ENCODE data around the gene ZNF436. TPM values are rescaled to one million over a fixed set of nuclear protein-coding genes. Genes with fewer than 3 reads are reported as not detected.
A peak's percentile ranks its signal among the peaks of the same experiment; 100 is the strongest.

The ZNF436 gene
- total and polyA plus RNA-seq, 2 of the 8 experiments (the other 6 are each of a cell fraction or from before 2014, with no cell fraction given), result 0.65 to 1.8 TPM

GRCh38 chr1:23367791-23368561 is 1.7 kb downstream of the ZNF436 start (continued):
- TF ChIP-seq SIX5 (IDR thresholded peaks at IDR 0.05; ENCODE audit: low read depth, low read length) (peak; percentile 67), HDAC2 (IDR thresholded peaks at IDR 0.05; ENCODE audit: borderline replicate concordance in 1 of 2, low read depth in 2 of 2, low read length in 2 of 2) (0 out of 4 replicates have a peak, but pooled peaks of 1 of the 2 experiments have one; percentile 15), MAX (IDR thresholded peaks at IDR 0.05) (no peak), NRF1 (IDR thresholded peaks at IDR 0.05; ENCODE audit: low read depth, low read length) (peak; percentile 52; the same call in 1 of the 2 replicates), TBP (IDR thresholded peaks at IDR 0.05; ENCODE audit: low read depth, low read length) (peak; percentile 34; the same call in 1 of the 2 replicates), SIN3A (conservative IDR thresholded peaks at IDR 0.05 in 1 of 2, IDR thresholded peaks at IDR 0.05 in 1 of 2; ENCODE audit: low read depth in 1 of 2, low read length in 2 of 2) (peak in 1 of 2 experiments; percentile 38; a peak in 1 of 4 replicates)
- TF ChIP-seq, protein P1, sequence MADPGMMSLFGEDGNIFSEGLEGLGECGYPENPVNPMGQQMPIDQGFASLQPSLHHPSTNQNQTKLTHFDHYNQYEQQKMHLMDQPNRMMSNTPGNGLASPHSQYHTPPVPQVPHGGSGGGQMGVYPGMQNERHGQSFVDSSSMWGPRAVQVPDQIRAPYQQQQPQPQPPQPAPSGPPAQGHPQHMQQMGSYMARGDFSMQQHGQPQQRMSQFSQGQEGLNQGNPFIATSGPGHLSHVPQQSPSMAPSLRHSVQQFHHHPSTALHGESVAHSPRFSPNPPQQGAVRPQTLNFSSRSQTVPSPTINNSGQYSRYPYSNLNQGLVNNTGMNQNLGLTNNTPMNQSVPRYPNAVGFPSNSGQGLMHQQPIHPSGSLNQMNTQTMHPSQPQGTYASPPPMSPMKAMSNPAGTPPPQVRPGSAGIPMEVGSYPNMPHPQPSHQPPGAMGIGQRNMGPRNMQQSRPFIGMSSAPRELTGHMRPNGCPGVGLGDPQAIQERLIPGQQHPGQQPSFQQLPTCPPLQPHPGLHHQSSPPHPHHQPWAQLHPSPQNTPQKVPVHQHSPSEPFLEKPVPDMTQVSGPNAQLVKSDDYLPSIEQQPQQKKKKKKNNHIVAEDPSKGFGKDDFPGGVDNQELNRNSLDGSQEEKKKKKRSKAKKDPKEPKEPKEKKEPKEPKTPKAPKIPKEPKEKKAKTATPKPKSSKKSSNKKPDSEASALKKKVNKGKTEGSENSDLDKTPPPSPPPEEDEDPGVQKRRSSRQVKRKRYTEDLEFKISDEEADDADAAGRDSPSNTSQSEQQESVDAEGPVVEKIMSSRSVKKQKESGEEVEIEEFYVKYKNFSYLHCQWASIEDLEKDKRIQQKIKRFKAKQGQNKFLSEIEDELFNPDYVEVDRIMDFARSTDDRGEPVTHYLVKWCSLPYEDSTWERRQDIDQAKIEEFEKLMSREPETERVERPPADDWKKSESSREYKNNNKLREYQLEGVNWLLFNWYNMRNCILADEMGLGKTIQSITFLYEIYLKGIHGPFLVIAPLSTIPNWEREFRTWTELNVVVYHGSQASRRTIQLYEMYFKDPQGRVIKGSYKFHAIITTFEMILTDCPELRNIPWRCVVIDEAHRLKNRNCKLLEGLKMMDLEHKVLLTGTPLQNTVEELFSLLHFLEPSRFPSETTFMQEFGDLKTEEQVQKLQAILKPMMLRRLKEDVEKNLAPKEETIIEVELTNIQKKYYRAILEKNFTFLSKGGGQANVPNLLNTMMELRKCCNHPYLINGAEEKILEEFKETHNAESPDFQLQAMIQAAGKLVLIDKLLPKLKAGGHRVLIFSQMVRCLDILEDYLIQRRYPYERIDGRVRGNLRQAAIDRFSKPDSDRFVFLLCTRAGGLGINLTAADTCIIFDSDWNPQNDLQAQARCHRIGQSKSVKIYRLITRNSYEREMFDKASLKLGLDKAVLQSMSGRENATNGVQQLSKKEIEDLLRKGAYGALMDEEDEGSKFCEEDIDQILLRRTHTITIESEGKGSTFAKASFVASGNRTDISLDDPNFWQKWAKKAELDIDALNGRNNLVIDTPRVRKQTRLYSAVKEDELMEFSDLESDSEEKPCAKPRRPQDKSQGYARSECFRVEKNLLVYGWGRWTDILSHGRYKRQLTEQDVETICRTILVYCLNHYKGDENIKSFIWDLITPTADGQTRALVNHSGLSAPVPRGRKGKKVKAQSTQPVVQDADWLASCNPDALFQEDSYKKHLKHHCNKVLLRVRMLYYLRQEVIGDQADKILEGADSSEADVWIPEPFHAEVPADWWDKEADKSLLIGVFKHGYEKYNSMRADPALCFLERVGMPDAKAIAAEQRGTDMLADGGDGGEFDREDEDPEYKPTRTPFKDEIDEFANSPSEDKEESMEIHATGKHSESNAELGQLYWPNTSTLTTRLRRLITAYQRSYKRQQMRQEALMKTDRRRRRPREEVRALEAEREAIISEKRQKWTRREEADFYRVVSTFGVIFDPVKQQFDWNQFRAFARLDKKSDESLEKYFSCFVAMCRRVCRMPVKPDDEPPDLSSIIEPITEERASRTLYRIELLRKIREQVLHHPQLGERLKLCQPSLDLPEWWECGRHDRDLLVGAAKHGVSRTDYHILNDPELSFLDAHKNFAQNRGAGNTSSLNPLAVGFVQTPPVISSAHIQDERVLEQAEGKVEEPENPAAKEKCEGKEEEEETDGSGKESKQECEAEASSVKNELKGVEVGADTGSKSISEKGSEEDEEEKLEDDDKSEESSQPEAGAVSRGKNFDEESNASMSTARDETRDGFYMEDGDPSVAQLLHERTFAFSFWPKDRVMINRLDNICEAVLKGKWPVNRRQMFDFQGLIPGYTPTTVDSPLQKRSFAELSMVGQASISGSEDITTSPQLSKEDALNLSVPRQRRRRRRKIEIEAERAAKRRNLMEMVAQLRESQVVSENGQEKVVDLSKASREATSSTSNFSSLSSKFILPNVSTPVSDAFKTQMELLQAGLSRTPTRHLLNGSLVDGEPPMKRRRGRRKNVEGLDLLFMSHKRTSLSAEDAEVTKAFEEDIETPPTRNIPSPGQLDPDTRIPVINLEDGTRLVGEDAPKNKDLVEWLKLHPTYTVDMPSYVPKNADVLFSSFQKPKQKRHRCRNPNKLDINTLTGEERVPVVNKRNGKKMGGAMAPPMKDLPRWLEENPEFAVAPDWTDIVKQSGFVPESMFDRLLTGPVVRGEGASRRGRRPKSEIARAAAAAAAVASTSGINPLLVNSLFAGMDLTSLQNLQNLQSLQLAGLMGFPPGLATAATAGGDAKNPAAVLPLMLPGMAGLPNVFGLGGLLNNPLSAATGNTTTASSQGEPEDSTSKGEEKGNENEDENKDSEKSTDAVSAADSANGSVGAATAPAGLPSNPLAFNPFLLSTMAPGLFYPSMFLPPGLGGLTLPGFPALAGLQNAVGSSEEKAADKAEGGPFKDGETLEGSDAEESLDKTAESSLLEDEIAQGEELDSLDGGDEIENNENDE (IDR thresholded peaks at IDR 0.05; ENCODE audit: insufficient replicate concordance, low read length), result no peak
